HEK293 (cell line): Measurements from ENCODE around the gene OXSM.

Source experiments
- CTCF ChIA-PET: fragments of 350-600 bp; formaldehyde crosslinking; extraction: SDS; loops from one replicate; lab custom pipeline; 2021; ENCODE audit warnings: antibody characterized with exemption; lab: Yijun Ruan, JAX
- POLR2A ChIA-PET: fragments of 300-600 bp; formaldehyde crosslinking; extraction: SDS; loops from one replicate; lab custom pipeline; 2020; ENCODE audit warnings: antibody characterized with exemption, inconsistent platforms; lab: Yijun Ruan, JAX
- H3K27ac ChIP-seq: fragments of 200-500 bp; sonication (Bioruptor generic); 2 replicates; pipeline ENCODE4 v1.5.1; 2014; ENCODE audit warnings: low read depth, low read length, control low read depth, inconsistent platforms; ENCODE audit errors: extremely low read depth
- H3K36me3 ChIP-seq, 2 experiments: fragments of 200-500 bp in 1 of 2; sonication (Bioruptor generic) in 1 of 2; 1 replicate in 1 of 2; 2 replicates in 1 of 2; pipeline ENCODE4 v1.5.1; 2014 to 2017; ENCODE audit warnings: inconsistent platforms in 2 of 2, low read length in 2 of 2; ENCODE audit not compliant: control insufficient read depth in 2 of 2, insufficient read depth in 1 of 2
- H3K4me1 ChIP-seq: fragments of 200-500 bp; sonication (Bioruptor generic); 2 replicates; pipeline ENCODE4 v1.5.1; 2014; ENCODE audit warnings: mild to moderate bottlenecking, low read length, inconsistent platforms; ENCODE audit not compliant: control insufficient read depth, insufficient read depth
- H3K4me3 ChIP-seq: 2 replicates; pipeline ENCODE4 v1.5.1; 2011; ENCODE audit warnings: low read depth, mild to moderate bottlenecking, control low read depth, low read length, moderate library complexity
- H3K9me3 ChIP-seq: fragments of 200-500 bp; sonication (Bioruptor generic); 2 replicates; pipeline ENCODE4 v1.5.1; 2014; ENCODE audit warnings: low read depth, low read length, inconsistent platforms; ENCODE audit not compliant: control insufficient read depth, insufficient read depth
- GLI4 ChIP-seq: fragments of 450-650 bp; formaldehyde crosslinking; IDR thresholded peaks from 2 replicates; pipeline ENCODE4 v1.5.1; 2016; ENCODE audit warnings: missing biosample characterization, missing genetic modification characterization
- GLIS1 ChIP-seq: fragments of 450-650 bp; formaldehyde crosslinking; IDR thresholded peaks from 2 replicates; pipeline ENCODE4 v1.5.1; 2016; ENCODE audit warnings: missing biosample characterization, missing genetic modification characterization
- HOXA7 ChIP-seq: sonication (generic); formaldehyde crosslinking; IDR thresholded peaks from 2 replicates; pipeline ENCODE4 v1.8.1; 2022; ENCODE audit warnings: missing genetic modification reagents, borderline replicate concordance
- IKZF3 ChIP-seq: fragments of 450-650 bp; IDR thresholded peaks from 2 replicates; pipeline ENCODE4 v1.5.0; 2018; ENCODE audit warnings: missing biosample characterization, mild to moderate bottlenecking, missing genetic modification characterization, moderate library complexity
- MEIS1 ChIP-seq: sonication (generic); formaldehyde crosslinking; IDR thresholded peaks from 2 replicates; pipeline ENCODE4 v1.8.1; 2022; ENCODE audit warnings: missing genetic modification reagents, mild to moderate bottlenecking, borderline replicate concordance
- MYNN ChIP-seq: fragments of 450-650 bp; formaldehyde crosslinking; IDR thresholded peaks from 2 replicates; pipeline ENCODE4 v1.5.1; 2016; ENCODE audit warnings: missing biosample characterization, missing genetic modification characterization, borderline replicate concordance
- REPIN1 ChIP-seq: fragments of 450-650 bp; formaldehyde crosslinking; IDR thresholded peaks from 2 replicates; pipeline ENCODE4 v1.5.1; 2017; ENCODE audit warnings: missing biosample characterization, missing genetic modification characterization, low read depth
- TRIM28 ChIP-seq: IDR thresholded peaks from 2 replicates; pipeline ENCODE4 v1.6.1; 2011; ENCODE audit warnings: low read length, control low read depth, borderline replicate concordance
- ZBTB20 ChIP-seq: fragments of 450-650 bp; formaldehyde crosslinking; IDR thresholded peaks from 2 replicates; pipeline ENCODE4 v1.5.1; 2016; ENCODE audit warnings: missing biosample characterization, missing genetic modification characterization
- ZBTB21 ChIP-seq: fragments of 450-650 bp; formaldehyde crosslinking; IDR thresholded peaks from 2 replicates; pipeline ENCODE4 v1.5.1; 2017; ENCODE audit warnings: missing biosample characterization, missing genetic modification characterization
- ZBTB8A ChIP-seq: fragments of 450-650 bp; formaldehyde crosslinking; IDR thresholded peaks from 2 replicates; pipeline ENCODE4 v1.5.1; 2016; ENCODE audit warnings: missing biosample characterization, missing genetic modification characterization
- ZFHX2 ChIP-seq: fragments of 450-650 bp; formaldehyde crosslinking; conservative IDR thresholded peaks from 2 replicates; pipeline ENCODE4 v1.5.1; 2016; ENCODE audit warnings: missing biosample characterization, missing genetic modification characterization
- ZNF169 ChIP-seq: fragments of 450-650 bp; formaldehyde crosslinking; IDR thresholded peaks from 2 replicates; pipeline ENCODE4 v1.5.1; 2016; ENCODE audit warnings: missing biosample characterization, missing genetic modification characterization
- ZNF202 ChIP-seq: fragments of 450-650 bp; formaldehyde crosslinking; IDR thresholded peaks from 2 replicates; pipeline ENCODE4 v1.5.1; 2016; ENCODE audit warnings: missing biosample characterization, missing genetic modification characterization, borderline replicate concordance
- ZNF214 ChIP-seq: fragments of 450-650 bp; formaldehyde crosslinking; IDR thresholded peaks from 2 replicates; pipeline ENCODE4 v1.5.1; 2017; ENCODE audit warnings: missing biosample characterization, mild to moderate bottlenecking, missing genetic modification characterization, borderline replicate concordance
- ZNF23 ChIP-seq: fragments of 450-650 bp; formaldehyde crosslinking; IDR thresholded peaks from 2 replicates; pipeline ENCODE4 v1.5.1; 2016; ENCODE audit warnings: missing biosample characterization, missing genetic modification characterization, borderline replicate concordance
- ZNF266 ChIP-seq: fragments of 450-650 bp; formaldehyde crosslinking; IDR thresholded peaks from 2 replicates; pipeline ENCODE4 v1.5.1; 2016; ENCODE audit warnings: missing biosample characterization, missing genetic modification characterization, low read depth
- ZNF311 ChIP-seq: fragments of 450-650 bp; formaldehyde crosslinking; IDR thresholded peaks from 2 replicates; pipeline ENCODE4 v1.5.1; 2017; ENCODE audit warnings: missing biosample characterization, missing genetic modification characterization, borderline replicate concordance
- ZNF404 ChIP-seq: fragments of 450-650 bp; formaldehyde crosslinking; IDR thresholded peaks from 2 replicates; pipeline ENCODE4 v1.5.1; 2017; ENCODE audit warnings: missing biosample characterization, missing genetic modification characterization
- ZNF416 ChIP-seq: fragments of 450-650 bp; formaldehyde crosslinking; IDR thresholded peaks from 2 replicates; pipeline ENCODE4 v1.5.1; 2016; ENCODE audit warnings: missing biosample characterization, missing genetic modification characterization
- ZNF48 ChIP-seq: fragments of 450-650 bp; formaldehyde crosslinking; IDR thresholded peaks from 2 replicates; pipeline ENCODE4 v1.5.1; 2016; ENCODE audit warnings: missing biosample characterization, missing genetic modification characterization
- ZNF548 ChIP-seq: fragments of 450-650 bp; formaldehyde crosslinking; IDR thresholded peaks from 2 replicates; pipeline ENCODE4 v1.5.1; 2016; ENCODE audit warnings: missing biosample characterization, missing genetic modification characterization
- ZNF596 ChIP-seq: fragments of 450-650 bp; IDR thresholded peaks from 2 replicates; pipeline ENCODE4 v1.5.0; 2018; ENCODE audit warnings: missing biosample characterization, mild to moderate bottlenecking, missing genetic modification characterization, moderate library complexity
- ZNF660 ChIP-seq: fragments of 450-650 bp; IDR thresholded peaks from 2 replicates; pipeline ENCODE4 v1.5.1; 2018; ENCODE audit warnings: missing biosample characterization, mild to moderate bottlenecking, missing genetic modification characterization
- ZNF664 ChIP-seq: fragments of 450-650 bp; formaldehyde crosslinking; IDR thresholded peaks from 2 replicates; pipeline ENCODE4 v1.5.1; 2016; ENCODE audit warnings: missing biosample characterization, missing genetic modification characterization
- TF ChIP-seq, protein P1 (sequence below): fragments of 450-650 bp; formaldehyde crosslinking; IDR thresholded peaks from 2 replicates; pipeline ENCODE4 v1.5.1; 2016; ENCODE audit warnings: missing biosample characterization, missing genetic modification characterization

OXSM gene

DNA sequence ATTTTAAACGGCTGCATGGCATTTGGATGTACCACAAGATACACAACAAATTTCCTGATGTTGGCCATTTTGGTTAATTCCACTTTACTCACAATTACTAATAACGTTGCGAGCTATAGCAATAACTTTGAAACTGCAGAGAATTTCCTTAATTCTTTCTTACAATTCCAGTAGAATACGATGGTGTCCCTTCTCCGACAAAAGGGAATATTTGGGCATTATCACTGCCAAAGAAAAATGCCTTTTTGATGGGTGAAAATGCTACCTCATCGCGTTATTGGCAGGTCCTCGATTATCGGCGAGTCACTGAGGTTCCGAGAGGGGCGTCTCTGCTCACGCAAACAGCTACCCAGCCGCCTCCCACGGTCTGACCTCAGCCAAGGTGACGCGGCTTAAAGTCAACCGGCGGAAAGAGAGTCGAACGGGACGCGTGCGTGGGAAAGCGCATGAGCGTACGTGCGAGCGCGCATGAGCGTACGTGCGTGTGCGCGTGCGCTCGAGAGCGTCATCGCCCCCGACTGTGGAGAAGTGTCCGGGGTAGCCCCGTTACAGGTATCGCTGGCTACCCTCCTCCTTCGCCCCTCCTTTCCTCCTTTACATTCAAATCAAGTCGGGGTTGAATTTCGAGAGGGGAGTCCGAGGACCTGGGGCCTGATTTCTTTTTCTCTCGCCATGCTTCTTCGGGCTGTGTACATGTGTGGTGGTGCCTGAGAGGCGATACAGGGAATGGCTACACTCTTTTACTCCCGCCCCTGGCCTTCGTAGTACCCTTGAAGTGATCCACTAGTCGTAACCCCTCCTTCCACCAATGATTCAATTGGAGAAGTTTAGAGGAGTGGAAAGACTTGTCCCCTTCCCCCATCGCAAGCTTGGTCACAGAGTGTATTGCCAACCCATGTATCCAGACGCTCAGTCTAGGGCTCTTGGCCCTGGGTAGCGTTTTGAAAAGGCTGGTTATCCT, at the start of gene OXSM (continued):
- TF ChIP-seq GLIS1 (tag by site-specific recombination): peak; percentile 84
- TF ChIP-seq ZNF311 (tag by site-specific recombination): no peak
- TF ChIP-seq ZBTB21 (tag by site-specific recombination): peak; percentile 55; the same call in 1 of the 2 replicates
- TF ChIP-seq ZNF404 (tag by site-specific recombination): no peak
- no peak for TF ChIP-seq ZNF664 (tag by site-specific recombination)
- TF ChIP-seq ZNF169 (tag by site-specific recombination): no peak
- TF ChIP-seq IKZF3: no peak
- TF ChIP-seq HOXA7 (CRISPR knock-in tag): no peak
- TF ChIP-seq ZNF48 (tag by site-specific recombination): no peak
- no peak for TF ChIP-seq ZNF548 (tag by site-specific recombination)
- no peak for TF ChIP-seq ZNF23
- peak; percentile 98 for TF ChIP-seq ZBTB20
- peak; percentile 75; the same call in 1 of the 2 replicates for TF ChIP-seq TRIM28

DNA sequence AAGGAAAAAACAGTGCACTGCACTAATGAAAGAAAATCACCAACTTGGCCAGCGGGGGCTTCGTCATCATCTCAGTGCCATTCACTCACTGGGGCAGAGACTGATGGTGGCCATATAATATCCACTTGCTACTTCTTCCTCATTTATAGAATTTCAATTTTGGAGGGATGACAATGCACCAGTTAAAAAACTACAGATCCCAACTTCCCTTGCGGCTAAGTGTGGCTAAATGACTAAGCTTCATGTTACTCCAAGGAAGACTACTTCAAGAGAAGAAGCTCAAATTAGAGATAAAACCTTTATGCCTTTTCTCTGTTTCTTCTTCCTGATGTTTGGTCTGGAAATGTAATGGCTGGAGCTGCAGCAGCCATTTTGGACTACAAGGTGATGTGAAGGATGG, 45.4 kb upstream of the OXSM start:
- Histone ChIP-seq H3K36me3 (peaks cover 0 to 27% of the 10 kb centered on the region in 2 experiments; a peak in 2 of 3 replicates), H3K4me3 (no peak overlapping the region)
- TF ChIP-seq GLI4 (tag by site-specific recombination) (no peak), MEIS1 (CRISPR knock-in tag) (no peak), MYNN (tag by site-specific recombination) (no peak)
- TF ChIP-seq, all 188 proteins: peak for 0
- H3K27ac ChIP-seq: no peak overlapping the region
- POLR2A ChIA-PET: no interaction called here
- H3K9me3 ChIP-seq: no peaks in the 10 kb centered on the region
- no peaks in the 10 kb centered on the region for H3K4me1 ChIP-seq
- CTCF ChIA-PET: interaction anchor here (1.1 kb wide), 1 partner anchor 14 kb away, joined by 3 read pairs; no protein-coding TSS in a partner anchor

DNA sequence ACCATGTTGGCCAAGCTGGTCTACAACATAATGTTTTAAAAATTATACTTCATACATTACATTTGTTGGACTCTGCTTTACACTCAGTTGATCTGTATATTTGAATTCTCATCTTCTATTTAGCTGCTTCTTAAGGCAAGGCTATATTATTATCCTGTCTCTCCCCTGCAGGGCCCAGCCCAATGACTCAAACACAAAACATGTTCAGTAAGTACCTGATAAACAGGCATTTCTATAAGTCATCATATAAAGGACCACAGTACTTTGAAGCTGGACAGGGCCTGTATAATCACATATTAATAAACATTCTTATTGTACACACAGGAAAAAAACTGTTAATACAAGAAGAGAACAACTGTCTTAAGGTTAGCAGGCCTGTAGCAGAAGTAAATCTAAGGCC, 42.9 kb upstream of the OXSM start:
- Histone ChIP-seq H3K36me3 (peaks cover 0 to 44% of the 10 kb centered on the region in 2 experiments; a peak in 2 of 3 replicates), H3K4me1 (no peaks in the 10 kb centered on the region), H3K4me3 (no peak overlapping the region), H3K27ac (no peak overlapping the region), H3K9me3 (no peaks in the 10 kb centered on the region)
- no peak for TF ChIP-seq ZNF202 (tag by site-specific recombination)
- TF ChIP-seq ZBTB8A (tag by site-specific recombination): no peak
- no peak for TF ChIP-seq ZNF214 (tag by site-specific recombination)
- TF ChIP-seq ZNF266 (tag by site-specific recombination): no peak
- no peak for TF ChIP-seq ZNF416 (tag by site-specific recombination)
- TF ChIP-seq, protein P1, sequence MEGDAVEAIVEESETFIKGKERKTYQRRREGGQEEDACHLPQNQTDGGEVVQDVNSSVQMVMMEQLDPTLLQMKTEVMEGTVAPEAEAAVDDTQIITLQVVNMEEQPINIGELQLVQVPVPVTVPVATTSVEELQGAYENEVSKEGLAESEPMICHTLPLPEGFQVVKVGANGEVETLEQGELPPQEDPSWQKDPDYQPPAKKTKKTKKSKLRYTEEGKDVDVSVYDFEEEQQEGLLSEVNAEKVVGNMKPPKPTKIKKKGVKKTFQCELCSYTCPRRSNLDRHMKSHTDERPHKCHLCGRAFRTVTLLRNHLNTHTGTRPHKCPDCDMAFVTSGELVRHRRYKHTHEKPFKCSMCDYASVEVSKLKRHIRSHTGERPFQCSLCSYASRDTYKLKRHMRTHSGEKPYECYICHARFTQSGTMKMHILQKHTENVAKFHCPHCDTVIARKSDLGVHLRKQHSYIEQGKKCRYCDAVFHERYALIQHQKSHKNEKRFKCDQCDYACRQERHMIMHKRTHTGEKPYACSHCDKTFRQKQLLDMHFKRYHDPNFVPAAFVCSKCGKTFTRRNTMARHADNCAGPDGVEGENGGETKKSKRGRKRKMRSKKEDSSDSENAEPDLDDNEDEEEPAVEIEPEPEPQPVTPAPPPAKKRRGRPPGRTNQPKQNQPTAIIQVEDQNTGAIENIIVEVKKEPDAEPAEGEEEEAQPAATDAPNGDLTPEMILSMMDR (tag by site-specific recombination): no peak
- no peak for TF ChIP-seq REPIN1 (tag by site-specific recombination)
- no peak for TF ChIP-seq ZFHX2 (tag by site-specific recombination)
- TF ChIP-seq ZNF660 (tag by site-specific recombination): no peak
- TF ChIP-seq ZNF596 (tag by site-specific recombination): no peak
- ChIA-PET POLR2A (interaction anchor here (1.0 kb wide), 1 partner anchor 36 kb away, joined by 3 read pairs; no protein-coding TSS in a partner anchor), CTCF (no interaction called here)
